ENCODE data around the gene ASB15. TPM values are rescaled to one million over a fixed set of nuclear protein-coding genes. Genes with fewer than 3 reads are reported as not detected.
A peak's percentile ranks its signal among the peaks of the same experiment; 100 is the strongest.
"Not testable (repeated sequence)": the region's sequence is repeated elsewhere in the genome, so short reads cannot be mapped to it uniquely, and the experiment has no call there.

The ASB15 gene
- total RNA-seq, 1 donor: not detected

DNA sequence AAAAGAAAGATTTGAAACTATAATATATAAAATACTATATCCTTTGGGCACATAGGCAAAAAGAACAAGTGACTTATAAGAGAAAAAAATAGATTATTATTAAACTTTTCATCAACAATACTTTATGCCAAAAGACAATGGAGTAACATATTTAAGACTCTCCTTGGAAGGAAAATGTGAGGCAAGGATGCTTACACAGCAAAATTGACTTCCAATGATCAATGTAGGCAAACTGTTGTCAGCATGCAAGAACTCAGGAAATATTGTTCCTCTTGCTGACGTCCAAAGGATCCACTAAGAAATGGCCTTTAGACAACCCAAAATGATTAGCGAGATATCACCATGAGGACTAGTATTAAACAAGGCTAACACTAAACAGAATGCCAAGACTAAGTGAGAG is 31.2 kb downstream of the ASB15 start:
- H3K4me3 ChIP-seq (ENCODE audit: low read depth, low read length): no peak overlapping the region
- no peak for DNase-seq (ENCODE audit: low read depth)
- TF ChIP-seq, protein P1, sequence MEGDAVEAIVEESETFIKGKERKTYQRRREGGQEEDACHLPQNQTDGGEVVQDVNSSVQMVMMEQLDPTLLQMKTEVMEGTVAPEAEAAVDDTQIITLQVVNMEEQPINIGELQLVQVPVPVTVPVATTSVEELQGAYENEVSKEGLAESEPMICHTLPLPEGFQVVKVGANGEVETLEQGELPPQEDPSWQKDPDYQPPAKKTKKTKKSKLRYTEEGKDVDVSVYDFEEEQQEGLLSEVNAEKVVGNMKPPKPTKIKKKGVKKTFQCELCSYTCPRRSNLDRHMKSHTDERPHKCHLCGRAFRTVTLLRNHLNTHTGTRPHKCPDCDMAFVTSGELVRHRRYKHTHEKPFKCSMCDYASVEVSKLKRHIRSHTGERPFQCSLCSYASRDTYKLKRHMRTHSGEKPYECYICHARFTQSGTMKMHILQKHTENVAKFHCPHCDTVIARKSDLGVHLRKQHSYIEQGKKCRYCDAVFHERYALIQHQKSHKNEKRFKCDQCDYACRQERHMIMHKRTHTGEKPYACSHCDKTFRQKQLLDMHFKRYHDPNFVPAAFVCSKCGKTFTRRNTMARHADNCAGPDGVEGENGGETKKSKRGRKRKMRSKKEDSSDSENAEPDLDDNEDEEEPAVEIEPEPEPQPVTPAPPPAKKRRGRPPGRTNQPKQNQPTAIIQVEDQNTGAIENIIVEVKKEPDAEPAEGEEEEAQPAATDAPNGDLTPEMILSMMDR (IDR thresholded peaks at IDR 0.05; ENCODE audit: insufficient read depth, low read length): no peak

DNA sequence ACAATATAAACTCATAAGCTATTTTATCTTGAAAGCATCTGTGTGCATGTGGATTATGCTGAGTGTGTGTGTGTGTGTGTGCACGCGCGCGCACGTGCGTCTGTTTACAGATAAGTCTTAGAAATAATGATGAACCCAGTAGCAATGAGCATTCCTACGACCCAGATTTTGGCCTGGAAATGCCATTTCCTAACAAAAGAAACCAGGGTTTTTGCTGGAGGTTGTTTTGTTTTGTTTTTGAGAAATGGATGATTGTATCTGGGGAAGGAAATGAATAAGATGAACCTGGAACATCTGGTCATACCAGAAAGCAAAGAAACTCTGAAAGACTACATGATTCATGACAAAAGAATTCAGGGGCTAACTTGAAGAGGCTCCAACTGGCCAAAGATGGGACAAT is 31.9 kb downstream of the ASB15 start:
- no peak overlapping the region for H3K4me3 ChIP-seq (ENCODE audit: low read depth, low read length)
- TF ChIP-seq, protein P1 (IDR thresholded peaks at IDR 0.05; ENCODE audit: insufficient read depth, low read length): no peak
- peak; percentile 88 for DNase-seq (ENCODE audit: low read depth)

DNA sequence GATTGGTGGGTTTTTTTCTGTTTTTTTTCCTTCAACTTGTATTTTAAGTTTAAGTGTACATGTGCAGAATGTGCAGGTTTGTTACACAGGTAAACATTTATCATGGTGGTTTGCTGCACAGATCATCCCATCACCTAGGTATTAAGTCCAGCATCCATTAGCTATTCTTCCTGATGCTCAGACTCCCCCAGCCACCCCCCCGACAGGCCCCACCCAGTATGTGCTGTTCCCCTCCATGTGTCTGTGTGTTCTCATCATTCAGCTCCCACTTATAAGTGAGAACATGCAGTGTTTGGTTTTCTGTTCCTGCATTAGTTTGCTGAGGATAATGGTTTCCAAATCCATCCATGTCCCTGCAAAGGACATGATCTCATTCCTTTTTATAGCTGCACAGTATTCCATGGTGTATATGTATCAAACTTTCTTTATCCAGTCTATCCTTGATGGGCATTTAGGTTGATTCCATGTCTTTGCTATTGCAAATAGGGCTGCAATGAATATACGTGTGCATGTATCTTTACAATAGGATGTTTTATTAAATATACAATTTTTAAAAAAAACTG is 32.5 kb downstream of the ASB15 start:
- DNase-seq (ENCODE audit: low read depth); H3K4me3 ChIP-seq (ENCODE audit: low read depth, low read length): not testable (repeated sequence)

DNA sequence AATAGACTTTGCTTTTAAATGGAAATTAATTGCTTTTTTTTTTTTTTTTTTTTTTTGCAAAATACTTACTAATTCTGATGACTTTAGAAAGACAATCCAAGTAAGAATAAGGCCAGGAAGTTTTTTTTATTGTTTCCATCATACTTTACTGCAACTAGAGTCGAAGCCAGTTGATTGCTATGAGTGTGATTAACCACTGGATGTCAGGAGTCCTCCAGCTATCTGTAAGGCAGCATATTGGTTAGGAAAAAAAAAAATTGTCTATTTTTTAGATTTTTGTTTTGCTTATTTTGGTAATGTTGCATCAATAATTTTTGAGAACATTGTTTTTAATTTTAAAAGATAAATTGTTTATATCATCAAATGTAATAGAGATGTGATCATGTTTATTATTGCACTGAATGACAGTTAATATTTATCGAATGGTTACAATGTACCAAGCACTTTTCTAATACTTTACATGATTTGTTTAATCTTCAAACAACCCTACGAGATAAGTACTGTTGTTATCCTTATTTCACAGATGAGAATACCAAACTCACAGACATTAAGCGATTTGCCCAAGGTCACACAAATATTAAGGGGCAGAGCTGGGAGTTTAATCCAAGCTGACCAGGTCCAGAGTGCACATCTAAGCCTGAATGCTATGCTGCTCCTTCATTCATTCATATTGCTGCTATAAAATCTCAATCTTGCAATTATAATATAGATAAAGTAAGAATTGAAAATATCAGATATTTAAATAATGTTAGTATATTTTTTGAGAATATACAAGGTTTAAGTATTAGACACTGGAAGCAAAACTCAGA is 34.1 kb downstream of the ASB15 start:
- H3K4me3 ChIP-seq (ENCODE audit: low read depth, low read length): no peak overlapping the region
- DNase-seq (ENCODE audit: low read depth): peak; percentile 76
- TF ChIP-seq, protein P1 (IDR thresholded peaks at IDR 0.05; ENCODE audit: insufficient read depth, low read length): peak; percentile 75

DNA sequence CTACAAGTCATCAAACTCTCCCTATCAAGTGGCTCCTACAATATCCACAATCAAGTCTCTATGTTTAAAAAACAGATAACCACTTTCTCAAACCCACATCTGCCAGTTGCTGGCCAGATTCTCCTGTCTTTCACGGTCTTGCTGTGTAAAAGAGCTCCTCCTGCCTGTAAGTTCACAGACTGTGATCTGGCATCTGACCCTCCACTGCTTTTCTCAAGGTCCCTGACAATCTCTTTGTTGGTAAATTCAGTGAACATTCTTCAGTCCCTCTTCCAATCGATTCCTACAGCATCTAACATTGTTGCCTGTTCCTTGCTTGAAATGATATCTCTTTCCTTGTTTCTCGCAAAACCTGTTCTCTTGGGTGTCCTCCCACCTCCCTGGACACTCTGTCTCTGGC is 35.6 kb downstream of the ASB15 start:
- TF ChIP-seq, protein P1 (IDR thresholded peaks at IDR 0.05; ENCODE audit: insufficient read depth, low read length): no peak
- no peak overlapping the region for H3K4me3 ChIP-seq (ENCODE audit: low read depth, low read length)
- no peak for DNase-seq (ENCODE audit: low read depth)

DNA sequence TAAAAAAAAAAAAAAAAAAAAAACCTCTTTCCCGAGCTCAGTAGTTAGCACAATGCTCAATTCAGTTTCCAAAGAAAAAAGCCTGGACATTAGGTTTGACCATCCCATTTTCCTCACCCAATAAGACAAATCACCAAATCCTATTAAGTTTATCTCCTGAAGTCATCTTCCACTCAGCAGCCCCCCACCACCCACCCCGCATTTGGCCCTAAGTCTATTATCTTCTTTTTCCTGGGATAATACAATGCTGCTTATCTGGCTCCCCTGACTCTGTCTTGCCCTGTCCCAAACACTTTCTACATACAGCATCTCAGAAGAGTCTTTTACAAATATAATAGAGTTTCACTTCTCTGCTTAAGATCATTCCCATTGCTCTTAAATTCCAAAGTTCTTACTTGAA is 36.3 kb downstream of the ASB15 start:
- no peak overlapping the region for H3K4me3 ChIP-seq (ENCODE audit: low read depth, low read length)
- TF ChIP-seq, protein P1 (IDR thresholded peaks at IDR 0.05; ENCODE audit: insufficient read depth, low read length): no peak
- DNase-seq (ENCODE audit: low read depth): no peak

DNA sequence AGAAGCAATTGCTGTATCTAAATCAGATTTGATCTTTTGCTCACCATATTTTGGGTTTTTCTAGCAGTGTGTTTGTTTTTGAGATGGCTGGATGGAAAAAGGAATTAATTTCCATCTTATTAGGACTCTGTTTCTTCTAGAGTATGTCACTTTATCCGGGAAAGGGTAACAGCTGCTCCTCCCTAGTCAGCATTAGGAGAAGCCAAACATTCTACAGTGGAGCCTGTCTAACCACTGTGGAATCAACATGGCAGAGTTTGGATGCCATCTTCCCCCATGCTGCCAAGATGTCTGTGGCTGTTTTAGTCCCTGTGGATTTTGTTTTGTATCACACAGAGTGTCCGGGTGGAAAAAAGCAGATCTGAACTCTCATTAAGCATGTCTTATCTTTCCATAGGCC is 38.0 kb downstream of the ASB15 start:
- no peak for DNase-seq (ENCODE audit: low read depth)
- TF ChIP-seq, protein P1 (IDR thresholded peaks at IDR 0.05; ENCODE audit: insufficient read depth, low read length): no peak
- no peak overlapping the region for H3K4me3 ChIP-seq (ENCODE audit: low read depth, low read length)

All from fibroblast of the aortic adventitia (primary cell).